Natural killer cell treated with Interleukin-12 subunit alpha and Interleukin-12 subunit beta and Interleukin-15 and Interleukin-18, amount 100 ng/mL, for 72 hours (primary cell): ENCODE data around the gene TCF25. TPM values are rescaled to one million over a fixed set of nuclear protein-coding genes. Genes with fewer than 3 reads are reported as not detected.

Experiments used
- ATAC-seq, 2 donors: fragments of 150-1000 bp; cut with Tn5 transposase in 1 of 2; sonication (Bioruptor Pico), chemical (Tn5 transposase) in 1 of 2; 2 replicates each; pipeline ENCODE4 v1.10.0; 2021
- DNase-seq: peaks from one replicate; pipeline ENCODE4 v3.0.0; 2022; ENCODE audit warnings: low spot score
- H3K27ac Mint-ChIP-seq, 2 donors: 1 replicate in 1 of 2; 2 replicates in 1 of 2; pipeline ENCODE4 v1.8.0; 2022; ENCODE audit warnings: mixed read lengths in 2 of 2, mild to moderate bottlenecking in 1 of 2, moderate library complexity in 1 of 2
- H3K27me3 Mint-ChIP-seq, 2 donors: 1 replicate in 1 of 2; 2 replicates in 1 of 2; pipeline ENCODE4 v1.8.0; 2022; ENCODE audit warnings: mixed read lengths in 2 of 2
- H3K36me3 Mint-ChIP-seq: one replicate; pipeline ENCODE4 v1.8.0; 2022; ENCODE audit warnings: mixed read lengths
- H3K4me1 Mint-ChIP-seq, 2 donors: 1 replicate in 1 of 2; 2 replicates in 1 of 2; pipeline ENCODE4 v1.8.0; 2022; ENCODE audit warnings: low read depth in 2 of 2, mixed read lengths in 2 of 2, mild to moderate bottlenecking in 1 of 2
- H3K4me3 Mint-ChIP-seq: one replicate; pipeline ENCODE4 v1.8.0; 2022; ENCODE audit warnings: mixed read lengths
- H3K9me3 Mint-ChIP-seq: 2 replicates; pipeline ENCODE4 v1.8.0; 2022; ENCODE audit warnings: mixed read lengths
- total RNA-seq, 2 donors: library from RNA; stranded (reverse); gene quantifications; one replicate each; pipeline ENCODE4 v1.2.3, GENCODE V29; 2022

The TCF25 gene
- total RNA-seq, 2 donors from 2014 or later, result 239 to 382 TPM

DNA sequence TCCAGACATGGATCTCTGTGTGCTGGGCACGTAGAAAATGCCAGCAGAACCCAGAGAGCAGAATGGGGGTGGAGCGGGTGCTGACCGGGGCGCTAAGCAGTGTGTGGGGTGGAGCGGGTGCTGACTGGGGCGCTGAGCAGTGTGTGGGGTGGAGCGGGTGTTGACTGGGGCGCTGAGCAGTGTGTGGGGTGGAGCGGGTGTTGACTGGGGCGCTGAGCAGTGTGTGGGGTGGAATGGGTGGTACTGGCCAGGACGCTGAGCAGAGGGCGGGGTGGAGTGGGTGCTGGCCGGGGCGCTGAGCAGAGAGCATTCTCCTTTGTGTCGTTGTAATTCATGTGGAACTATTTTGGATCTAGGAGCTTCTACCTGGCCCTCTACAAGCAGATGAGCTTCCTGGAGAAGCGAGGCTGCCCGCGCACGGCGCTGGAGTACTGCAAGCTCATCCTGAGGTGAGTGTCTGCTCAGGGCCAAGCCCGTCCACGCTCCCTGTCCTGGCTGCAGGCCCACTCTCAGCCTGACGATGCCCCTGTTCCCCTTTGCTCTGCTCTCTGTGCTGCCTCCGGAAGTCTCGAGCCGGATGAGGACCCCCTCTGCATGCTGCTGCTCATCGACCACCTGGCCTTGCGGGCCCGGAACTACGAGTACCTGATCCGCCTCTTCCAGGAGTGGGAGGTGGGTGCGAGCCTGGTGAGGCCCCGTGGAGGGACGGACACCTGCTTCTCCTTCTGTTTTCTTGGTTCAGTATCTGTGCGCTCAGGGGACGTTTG is 25.0 kb downstream of the TCF25 start:
- ATAC-seq (no peak), DNase-seq (peak; percentile 45)
- Mint-ChIP-seq H3K9me3 (no peaks in the 10 kb centered on the region), H3K4me1 (peaks cover 0 to 5% of the 10 kb centered on the region in 2 donors), H3K4me3 (no peak overlapping the region), H3K36me3 (peaks cover 6% of the 10 kb centered on the region), H3K27me3 (no peaks in the 10 kb centered on the region), H3K27ac (no peak overlapping the region)

DNA sequence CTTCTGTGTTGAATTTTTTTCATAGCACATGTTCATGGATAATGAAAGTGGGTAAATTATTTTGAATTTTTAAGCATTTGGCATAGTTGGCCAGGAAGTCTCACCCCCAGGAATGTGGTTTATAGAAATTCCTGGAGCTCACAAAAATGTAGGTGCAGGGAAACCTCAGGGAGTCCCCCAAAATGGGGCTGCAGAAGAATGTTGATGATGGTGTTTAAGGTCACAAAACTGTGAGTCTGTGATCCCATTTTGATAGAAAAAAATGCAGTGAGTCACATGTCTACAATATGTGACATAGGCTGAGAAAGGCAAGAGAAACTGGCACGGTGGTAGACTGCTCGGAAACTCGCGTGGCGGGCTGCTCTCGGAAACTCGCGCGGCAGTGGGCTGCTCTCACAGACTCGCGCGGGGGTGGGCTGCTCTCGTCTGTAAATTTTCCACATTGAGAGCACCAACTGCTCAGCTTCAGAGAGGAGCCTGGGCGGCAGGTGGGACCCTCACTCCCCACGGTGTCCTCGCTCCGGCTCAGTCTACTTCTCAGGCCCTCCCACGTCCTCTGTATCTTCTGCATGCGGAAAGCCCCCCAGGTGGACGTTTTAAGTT is 26.6 kb downstream of the TCF25 start:
- no peak overlapping the region for H3K27ac Mint-ChIP-seq
- no peak overlapping the region for H3K4me3 Mint-ChIP-seq

GRCh38 chr16:89900885-89901284 is 27.5 kb downstream of the TCF25 start:
- H3K27me3 Mint-ChIP-seq, result no peaks in the 10 kb centered on the region
- no peak overlapping the region for H3K4me3 Mint-ChIP-seq
- H3K36me3 Mint-ChIP-seq, result peaks cover 6% of the 10 kb centered on the region
- H3K4me1 Mint-ChIP-seq, result peaks cover 0 to 7% of the 10 kb centered on the region in 2 donors
- DNase-seq, result no peak
- H3K9me3 Mint-ChIP-seq, result no peaks in the 10 kb centered on the region
- H3K27ac Mint-ChIP-seq, result no peak overlapping the region
- no peak for ATAC-seq

More for the DNA sequence above, 26.6 kb downstream of the TCF25 start:
- H3K36me3 Mint-ChIP-seq, result peaks cover 6% of the 10 kb centered on the region
- DNase-seq (no peak), ATAC-seq (no peak)
- peaks cover 0 to 5% of the 10 kb centered on the region in 2 donors for H3K4me1 Mint-ChIP-seq
- no peaks in the 10 kb centered on the region for H3K27me3 Mint-ChIP-seq
- no peaks in the 10 kb centered on the region for H3K9me3 Mint-ChIP-seq

DNA sequence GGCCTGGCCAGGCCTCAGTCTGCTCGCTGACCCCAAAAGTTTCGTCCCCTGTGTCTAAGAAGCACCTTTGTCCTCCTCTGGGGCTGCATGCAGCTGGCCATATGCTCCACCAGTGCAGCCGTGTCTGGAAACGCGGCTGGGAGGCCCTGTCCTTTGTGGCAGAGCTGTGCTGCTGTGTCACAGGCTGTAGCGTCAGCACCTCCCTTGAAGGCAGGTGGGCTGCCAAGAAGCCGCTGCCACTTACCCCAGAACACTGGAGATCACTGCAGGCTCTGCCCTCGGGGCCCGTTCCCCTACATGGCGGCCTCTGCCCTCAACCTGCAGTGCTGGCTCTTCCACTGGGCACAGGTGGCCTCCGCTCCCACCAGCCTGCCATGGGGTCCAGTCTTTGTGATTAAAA is 29.6 kb downstream of the TCF25 start:
- Mint-ChIP-seq H3K4me3 (no peak overlapping the region), H3K27me3 (no peaks in the 10 kb centered on the region), H3K4me1 (peaks cover 0 to 10% of the 10 kb centered on the region in 2 donors), H3K27ac (no peak overlapping the region), H3K9me3 (no peaks in the 10 kb centered on the region), H3K36me3 (peaks cover 6% of the 10 kb centered on the region)
- DNase-seq (no peak), ATAC-seq (no peak)

GRCh38 chr16:89903908-89904515 is 30.6 kb downstream of the TCF25 start:
- Mint-ChIP-seq H3K36me3 (peaks cover under 1% of the 10 kb centered on the region), H3K4me1 (peaks cover 0 to 6% of the 10 kb centered on the region in 2 donors), H3K27me3 (no peaks in the 10 kb centered on the region), H3K4me3 (no peak overlapping the region), H3K27ac (no peak overlapping the region), H3K9me3 (no peaks in the 10 kb centered on the region)
- DNase-seq (no peak), ATAC-seq (no peak)

- Mint-ChIP-seq H3K27me3 (no peaks in the 10 kb centered on the region), H3K4me3 (no peak overlapping the region), H3K4me1 (peaks cover 0 to 5% of the 10 kb centered on the region in 2 donors), H3K27ac (no peak overlapping the region), H3K9me3 (no peaks in the 10 kb centered on the region), H3K36me3 (no peaks in the 10 kb centered on the region)
- DNase-seq (peak; percentile 40), ATAC-seq (peak in 1 of 2 donors; percentile 26)
Observed at GRCh38 chr16:89904606-89905510, 31.5 kb downstream of the TCF25 start.

GRCh38 chr16:89905511-89906139 is 32.2 kb downstream of the TCF25 start:
- no peaks in the 10 kb centered on the region for H3K9me3 Mint-ChIP-seq
- ATAC-seq (no peak), DNase-seq (no peak)
- no peaks in the 10 kb centered on the region for H3K27me3 Mint-ChIP-seq
- no peak overlapping the region for H3K4me3 Mint-ChIP-seq
- no peaks in the 10 kb centered on the region for H3K36me3 Mint-ChIP-seq
- peaks cover 0 to 5% of the 10 kb centered on the region in 2 donors for H3K4me1 Mint-ChIP-seq
- H3K27ac Mint-ChIP-seq, result no peak overlapping the region

DNA sequence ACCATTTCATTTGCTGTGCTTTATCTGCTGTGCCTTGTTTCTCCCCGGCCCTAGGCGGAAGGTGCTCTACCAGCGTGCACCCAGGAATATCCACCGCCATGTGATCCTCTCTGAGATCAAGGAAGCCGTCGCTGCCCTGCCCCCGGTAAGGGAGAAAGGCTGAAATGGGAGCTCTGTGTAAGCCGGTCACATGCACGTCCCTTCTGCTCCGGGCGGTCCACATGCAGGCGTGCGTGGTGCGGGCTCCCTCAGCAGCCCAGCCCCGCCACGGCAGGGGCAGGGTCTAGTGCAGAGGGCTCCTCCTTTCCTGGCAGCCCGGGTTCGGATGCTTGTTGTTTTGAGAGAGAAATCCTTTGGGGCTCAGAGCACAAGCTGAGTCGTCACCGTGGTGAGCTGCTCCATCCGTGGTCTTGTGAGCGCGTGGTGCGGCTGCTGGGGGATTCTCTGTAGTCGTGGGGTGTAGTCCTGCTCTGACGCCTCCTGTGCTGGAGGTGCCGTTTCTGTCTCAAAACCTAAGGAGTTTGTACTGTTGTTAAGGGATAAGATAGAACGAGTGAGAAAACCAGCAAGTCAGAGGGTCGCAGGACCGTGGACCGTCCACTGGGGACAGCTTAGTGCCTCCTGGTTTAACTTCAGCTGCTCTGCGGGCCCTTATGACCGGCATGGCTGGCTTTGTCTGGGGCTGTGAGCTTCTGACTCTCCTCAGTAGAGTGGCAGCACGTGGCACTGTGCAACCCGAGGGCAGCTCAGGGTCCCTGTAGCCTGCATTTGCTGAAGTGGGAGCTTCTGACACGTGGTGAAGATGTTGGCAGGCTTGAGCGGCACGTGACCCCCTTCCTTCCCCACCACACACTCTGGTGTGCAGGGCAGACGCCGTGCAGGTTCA is 33.0 kb downstream of the TCF25 start:
- H3K27me3 Mint-ChIP-seq, result no peaks in the 10 kb centered on the region
- ATAC-seq, result peak in 1 of 2 donors; percentile 5
- no peak for DNase-seq
- no peaks in the 10 kb centered on the region for H3K36me3 Mint-ChIP-seq
- H3K27ac Mint-ChIP-seq, result no peak overlapping the region
- H3K4me3 Mint-ChIP-seq, result no peak overlapping the region
- H3K4me1 Mint-ChIP-seq, result peaks cover 0 to 5% of the 10 kb centered on the region in 2 donors
- H3K9me3 Mint-ChIP-seq, result no peaks in the 10 kb centered on the region

DNA sequence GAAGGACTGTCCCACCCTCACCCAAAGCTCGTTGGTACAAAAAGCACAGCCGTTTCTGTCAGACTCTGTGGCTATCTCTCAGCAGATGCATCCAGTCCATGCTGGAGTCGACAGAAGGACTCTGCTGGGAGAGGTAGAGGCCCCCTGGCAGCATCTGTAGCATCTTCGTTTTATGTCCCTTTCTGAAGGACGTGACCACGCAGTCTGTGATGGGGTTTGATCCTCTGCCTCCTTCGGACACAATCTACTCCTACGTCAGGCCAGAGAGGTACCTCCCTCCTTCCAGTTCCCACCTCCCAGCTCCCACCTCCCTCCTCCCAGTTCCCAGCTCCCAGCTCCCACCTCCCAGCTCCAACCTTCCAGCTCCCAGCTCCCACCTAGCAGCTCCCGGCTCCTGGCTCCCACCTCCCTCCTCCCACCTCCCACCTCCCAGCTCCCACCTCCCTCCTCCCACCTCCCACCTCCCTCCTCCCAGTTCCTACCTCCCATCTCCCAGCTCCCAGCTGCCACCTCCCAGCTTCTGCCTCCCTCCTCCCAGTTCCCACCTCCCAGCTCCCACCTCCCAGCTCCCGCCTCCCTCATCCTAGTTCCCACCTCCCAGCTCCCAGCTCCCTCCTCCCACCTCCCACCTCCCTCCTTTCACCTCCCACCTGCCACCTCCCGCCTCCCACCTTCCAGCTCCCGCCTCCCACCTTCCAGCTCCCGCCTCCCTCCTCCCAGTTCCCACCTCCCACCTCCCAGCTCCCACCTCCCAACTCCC is 33.8 kb downstream of the TCF25 start:
- ATAC-seq, result no peak
- no peaks in the 10 kb centered on the region for H3K36me3 Mint-ChIP-seq
- no peaks in the 10 kb centered on the region for H3K9me3 Mint-ChIP-seq

DNA sequence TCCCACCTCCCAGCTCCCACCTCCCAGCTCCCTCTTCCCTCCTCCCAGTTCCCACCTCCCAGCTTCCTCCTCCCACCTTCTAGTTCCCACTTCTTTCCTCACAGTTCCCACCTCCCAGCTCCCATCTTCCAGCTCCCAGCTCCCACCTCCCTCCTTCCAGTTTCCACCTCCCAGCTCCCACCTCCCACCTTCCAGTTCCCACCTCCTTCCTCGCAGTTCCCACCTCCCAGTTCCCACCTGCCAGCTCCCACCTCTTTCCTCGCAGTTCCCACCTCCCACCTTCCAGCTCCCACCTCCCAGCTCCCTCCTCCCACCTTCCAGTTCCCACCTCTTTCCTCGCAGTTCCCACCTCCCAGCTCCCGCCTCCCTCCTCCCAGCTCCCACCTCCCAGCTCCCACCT is 34.8 kb downstream of the TCF25 start:
- no peak for ATAC-seq
- Mint-ChIP-seq H3K4me1 (peaks cover 0 to 7% of the 10 kb centered on the region in 2 donors), H3K27me3 (no peaks in the 10 kb centered on the region), H3K9me3 (no peaks in the 10 kb centered on the region), H3K27ac (no peak overlapping the region), H3K4me3 (no peak overlapping the region), H3K36me3 (no peaks in the 10 kb centered on the region)
- DNase-seq, result no peak

More for the DNA sequence above, 33.8 kb downstream of the TCF25 start:
- Mint-ChIP-seq H3K27ac (no peak overlapping the region), H3K4me3 (no peak overlapping the region), H3K4me1 (peaks cover 0 to 5% of the 10 kb centered on the region in 2 donors), H3K27me3 (no peaks in the 10 kb centered on the region)
- DNase-seq, result no peak

DNA sequence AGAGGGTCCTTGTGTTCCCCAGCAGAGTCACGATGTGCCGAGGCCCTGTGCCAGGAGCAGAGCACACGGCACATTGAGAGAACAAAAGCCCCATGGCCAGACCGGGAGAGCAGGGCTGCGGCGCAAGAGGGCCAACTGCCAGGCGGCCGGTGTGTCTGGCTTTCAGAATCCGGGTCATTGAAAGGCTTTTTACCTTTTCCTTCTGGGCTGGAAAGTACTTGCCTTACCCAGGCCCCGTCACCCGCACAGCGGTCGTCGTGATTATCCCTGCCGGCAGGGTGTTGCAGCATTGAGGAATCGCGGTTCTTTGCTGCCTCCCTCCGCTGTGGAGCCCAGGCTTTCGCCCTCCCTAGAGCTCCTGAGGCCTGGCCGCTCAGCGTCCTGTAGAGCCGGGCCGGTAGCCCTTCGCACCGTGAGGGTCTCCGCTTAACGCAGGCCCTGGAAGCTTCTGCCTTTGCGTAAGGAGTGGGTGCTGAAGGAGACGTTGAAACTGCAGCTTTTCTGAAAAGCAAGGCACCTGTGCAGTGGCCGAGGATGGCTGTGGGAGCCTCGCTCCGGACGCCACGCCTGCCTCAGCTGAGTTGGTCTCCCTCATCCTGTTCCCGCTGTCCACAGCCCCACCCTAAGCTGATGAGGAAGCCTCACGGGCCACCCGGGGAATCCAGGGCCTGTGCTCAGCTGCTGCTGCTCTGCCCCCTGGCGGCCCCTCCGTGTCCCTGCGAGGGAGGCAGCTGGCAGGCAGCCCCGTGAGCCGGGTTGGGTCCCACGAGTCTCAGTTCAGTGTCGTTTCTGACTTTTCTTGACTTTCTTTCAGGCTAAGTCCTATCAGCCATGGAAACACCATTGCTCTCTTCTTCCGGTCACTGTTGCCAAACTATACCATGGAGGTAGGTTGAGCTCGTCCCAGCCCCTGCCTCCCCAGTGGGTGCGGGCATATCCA is 36.7 kb downstream of the TCF25 start:
- Mint-ChIP-seq H3K27me3 (no peaks in the 10 kb centered on the region), H3K27ac (no peak overlapping the region), H3K9me3 (no peaks in the 10 kb centered on the region), H3K4me3 (no peak overlapping the region), H3K4me1 (peaks cover 0 to 14% of the 10 kb centered on the region in 2 donors), H3K36me3 (no peaks in the 10 kb centered on the region)
- DNase-seq (peak; percentile 77), ATAC-seq (peak; percentile 75 to 86)
